ENCODE results near the gene FKBP8.

GRCh38 chr19:18483119-18483890 is 60.1 kb downstream of the FKBP8 start:
- TF ChIP-seq TAF1 (IDR thresholded peaks at IDR 0.05; ENCODE audit: low read depth) (no peak), REST (IDR thresholded peaks at IDR 0.05; ENCODE audit: low read depth) (no peak), MAX (IDR thresholded peaks at IDR 0.05) (no peak)

Data from Ishikawa (cell line).